ENCODE data around the gene WDR83.
"Not testable (repeated sequence)": the region's sequence is repeated elsewhere in the genome, so short reads cannot be mapped to it uniquely, and the experiment has no call there.

The WDR83 gene, protein sequence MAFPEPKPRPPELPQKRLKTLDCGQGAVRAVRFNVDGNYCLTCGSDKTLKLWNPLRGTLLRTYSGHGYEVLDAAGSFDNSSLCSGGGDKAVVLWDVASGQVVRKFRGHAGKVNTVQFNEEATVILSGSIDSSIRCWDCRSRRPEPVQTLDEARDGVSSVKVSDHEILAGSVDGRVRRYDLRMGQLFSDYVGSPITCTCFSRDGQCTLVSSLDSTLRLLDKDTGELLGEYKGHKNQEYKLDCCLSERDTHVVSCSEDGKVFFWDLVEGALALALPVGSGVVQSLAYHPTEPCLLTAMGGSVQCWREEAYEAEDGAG

DNA sequence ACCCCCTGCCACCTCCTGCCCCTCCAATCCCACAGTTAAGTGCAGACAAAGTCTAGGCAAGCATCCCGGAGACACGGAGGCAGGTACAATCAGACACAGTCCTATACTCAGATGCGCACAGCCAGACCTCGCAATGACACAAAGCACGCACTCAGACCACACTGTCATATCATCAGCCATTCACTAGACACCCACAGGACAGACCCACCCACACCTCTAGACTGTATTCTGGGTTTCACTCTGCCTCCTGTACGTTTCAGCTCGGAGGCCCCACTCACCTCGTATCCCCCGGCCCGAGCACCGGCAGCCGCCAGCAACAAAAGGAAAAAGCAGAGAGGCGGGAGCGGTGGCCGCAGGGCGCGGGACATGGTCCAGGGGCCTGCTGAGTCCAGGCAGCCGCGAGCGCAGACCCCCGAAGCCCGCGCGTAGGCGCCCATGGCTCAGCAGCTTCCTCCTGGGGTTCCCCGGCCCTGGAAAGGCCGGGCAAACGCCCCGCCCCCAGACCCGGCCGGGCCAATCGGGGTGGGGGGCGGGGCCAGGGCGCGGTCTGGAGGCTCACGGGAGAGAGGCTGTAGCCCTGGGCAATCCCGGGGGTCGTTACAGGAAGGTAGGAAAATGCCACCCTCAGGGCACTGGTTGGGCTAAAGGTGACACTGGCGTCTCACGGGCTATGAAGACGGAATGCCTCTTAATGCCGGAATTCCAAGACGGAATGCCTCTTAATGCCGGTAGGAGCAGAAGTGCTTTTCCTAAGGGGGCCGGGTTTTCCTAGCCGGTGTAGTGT, at the start of gene WDR83, which contains the start of gene MAN2B1:
WDR83 (plus strand) TSS at position 543 of the 784 bp plus-strand sequence. CDS start 2,984 bp downstream, outside the sequence.
MAN2B1 (minus strand) TSS at position 478 of the 784 bp plus-strand sequence; CDS start at position 437, 41 bp downstream.
- peak within 1 kb of the TSS; percentile 72; the same call in 1 of the 2 replicates for H3K27ac ChIP-seq
- TF ChIP-seq, protein P1, sequence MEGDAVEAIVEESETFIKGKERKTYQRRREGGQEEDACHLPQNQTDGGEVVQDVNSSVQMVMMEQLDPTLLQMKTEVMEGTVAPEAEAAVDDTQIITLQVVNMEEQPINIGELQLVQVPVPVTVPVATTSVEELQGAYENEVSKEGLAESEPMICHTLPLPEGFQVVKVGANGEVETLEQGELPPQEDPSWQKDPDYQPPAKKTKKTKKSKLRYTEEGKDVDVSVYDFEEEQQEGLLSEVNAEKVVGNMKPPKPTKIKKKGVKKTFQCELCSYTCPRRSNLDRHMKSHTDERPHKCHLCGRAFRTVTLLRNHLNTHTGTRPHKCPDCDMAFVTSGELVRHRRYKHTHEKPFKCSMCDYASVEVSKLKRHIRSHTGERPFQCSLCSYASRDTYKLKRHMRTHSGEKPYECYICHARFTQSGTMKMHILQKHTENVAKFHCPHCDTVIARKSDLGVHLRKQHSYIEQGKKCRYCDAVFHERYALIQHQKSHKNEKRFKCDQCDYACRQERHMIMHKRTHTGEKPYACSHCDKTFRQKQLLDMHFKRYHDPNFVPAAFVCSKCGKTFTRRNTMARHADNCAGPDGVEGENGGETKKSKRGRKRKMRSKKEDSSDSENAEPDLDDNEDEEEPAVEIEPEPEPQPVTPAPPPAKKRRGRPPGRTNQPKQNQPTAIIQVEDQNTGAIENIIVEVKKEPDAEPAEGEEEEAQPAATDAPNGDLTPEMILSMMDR (conservative IDR thresholded peaks at IDR 0.05), result no peak

DNA sequence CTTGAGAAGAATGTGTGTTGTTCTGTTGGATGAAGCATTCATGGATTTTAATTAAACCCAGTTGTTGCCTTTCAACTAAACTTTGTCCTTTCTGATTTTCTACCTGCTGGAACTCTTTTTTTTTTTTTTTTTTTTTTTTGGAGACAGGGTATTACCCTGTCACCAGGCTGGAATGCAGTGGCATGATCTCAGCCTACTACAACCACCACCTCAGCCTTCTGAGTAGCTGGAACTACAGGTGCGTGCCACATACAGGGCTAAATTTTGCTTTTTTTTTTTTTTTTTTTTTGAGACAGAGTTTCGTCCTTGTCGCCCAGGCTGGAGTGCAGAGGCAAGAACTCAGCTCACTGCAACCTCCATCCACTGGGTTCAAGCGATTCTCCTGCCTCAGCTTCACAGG, 49.0 kb upstream of the WDR83 start:
- no peak overlapping the region for H3K27ac ChIP-seq
- TF ChIP-seq, protein P1 (conservative IDR thresholded peaks at IDR 0.05), result no peak

DNA sequence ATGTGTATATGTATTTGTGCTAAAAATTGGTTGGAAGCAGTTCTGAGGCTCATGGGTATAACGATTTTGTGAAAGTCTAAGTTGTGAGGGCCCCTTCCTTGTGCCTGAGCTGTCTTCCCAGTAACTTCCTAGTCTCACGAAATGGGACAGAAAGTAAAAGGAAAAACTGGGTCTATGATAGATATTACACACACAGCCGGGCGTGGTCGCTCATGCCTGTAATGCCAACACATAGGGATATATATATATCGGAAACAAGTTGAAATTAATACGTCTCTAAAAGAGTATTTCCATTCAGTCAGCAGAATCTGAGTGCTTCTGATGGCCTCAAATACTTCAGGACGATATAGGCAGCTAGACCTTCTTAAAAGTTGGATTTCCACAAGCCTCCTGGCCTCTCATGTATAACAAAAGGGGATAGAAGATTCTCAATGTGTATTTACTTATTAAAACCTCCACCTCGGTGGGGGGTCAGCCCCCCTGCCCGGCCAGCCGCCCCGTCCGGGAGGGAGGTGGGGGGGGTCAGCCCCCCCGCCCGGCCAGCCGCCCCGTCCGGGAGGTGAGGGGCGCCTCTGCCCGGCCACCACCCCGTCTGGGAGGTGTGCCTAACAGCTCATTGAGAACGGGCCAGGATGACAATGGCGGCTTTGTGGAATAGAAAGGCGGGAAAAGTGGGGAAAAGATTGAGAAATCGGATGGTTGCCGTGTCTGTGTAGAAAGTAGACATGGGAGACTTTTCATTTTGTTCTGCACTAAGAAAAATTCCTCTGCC, 45.2 kb upstream of the WDR83 start:
- not testable (repeated sequence) for H3K27ac ChIP-seq

DNA sequence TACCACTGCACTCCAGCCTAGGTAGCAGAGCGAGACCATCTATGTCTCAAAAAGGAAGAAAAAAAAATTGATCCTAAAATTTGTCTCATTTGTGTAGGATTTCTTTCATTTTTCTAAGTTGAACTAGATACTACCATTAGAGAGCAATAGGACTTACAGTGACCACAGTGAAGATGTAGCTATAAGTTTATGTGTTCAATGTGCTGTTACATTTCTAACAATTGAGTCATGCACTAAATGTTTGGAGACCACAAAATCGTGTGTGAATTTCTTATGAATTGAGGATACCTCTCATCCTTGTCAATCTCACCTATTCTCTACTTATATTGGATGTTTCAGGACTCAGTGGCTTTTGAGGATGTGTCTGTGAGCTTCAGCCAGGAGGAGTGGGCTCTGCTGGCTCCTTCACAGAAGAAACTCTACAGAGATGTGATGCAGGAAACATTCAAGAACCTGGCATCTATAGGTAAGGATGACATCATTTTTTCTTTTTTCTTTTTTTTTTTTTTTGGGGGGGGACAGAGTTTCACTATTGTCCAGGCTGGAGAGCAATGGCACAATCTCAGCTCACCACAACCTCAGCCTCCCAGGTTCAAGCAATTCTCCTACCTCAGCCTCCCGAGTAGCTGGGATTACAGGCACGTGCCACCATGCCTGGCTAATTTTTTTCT, 43.1 kb upstream of the WDR83 start:
- TF ChIP-seq, protein P1 (conservative IDR thresholded peaks at IDR 0.05), result no peak
- H3K27ac ChIP-seq, result no peak overlapping the region

DNA sequence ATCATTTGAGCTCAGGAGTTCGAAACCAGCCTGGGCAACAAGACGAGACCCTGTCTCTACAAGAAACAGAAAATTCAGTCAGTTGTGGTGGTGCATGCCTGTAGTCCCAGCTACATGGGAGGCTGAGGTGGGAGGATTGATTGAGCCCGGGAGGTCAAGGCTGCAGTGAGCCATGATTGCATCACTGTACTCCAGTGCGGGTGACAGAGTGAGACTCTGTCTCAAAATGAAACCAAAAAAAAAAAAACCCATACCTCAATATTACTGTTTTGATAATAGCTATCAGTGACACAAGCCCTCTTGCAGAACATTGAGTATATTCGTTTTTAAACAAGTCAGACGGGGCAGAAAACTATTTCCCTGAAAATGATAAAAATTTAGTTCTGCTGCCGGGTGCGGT, 39.6 kb upstream of the WDR83 start:
- TF ChIP-seq, protein P1 (conservative IDR thresholded peaks at IDR 0.05), result no peak
- no peak overlapping the region for H3K27ac ChIP-seq

DNA sequence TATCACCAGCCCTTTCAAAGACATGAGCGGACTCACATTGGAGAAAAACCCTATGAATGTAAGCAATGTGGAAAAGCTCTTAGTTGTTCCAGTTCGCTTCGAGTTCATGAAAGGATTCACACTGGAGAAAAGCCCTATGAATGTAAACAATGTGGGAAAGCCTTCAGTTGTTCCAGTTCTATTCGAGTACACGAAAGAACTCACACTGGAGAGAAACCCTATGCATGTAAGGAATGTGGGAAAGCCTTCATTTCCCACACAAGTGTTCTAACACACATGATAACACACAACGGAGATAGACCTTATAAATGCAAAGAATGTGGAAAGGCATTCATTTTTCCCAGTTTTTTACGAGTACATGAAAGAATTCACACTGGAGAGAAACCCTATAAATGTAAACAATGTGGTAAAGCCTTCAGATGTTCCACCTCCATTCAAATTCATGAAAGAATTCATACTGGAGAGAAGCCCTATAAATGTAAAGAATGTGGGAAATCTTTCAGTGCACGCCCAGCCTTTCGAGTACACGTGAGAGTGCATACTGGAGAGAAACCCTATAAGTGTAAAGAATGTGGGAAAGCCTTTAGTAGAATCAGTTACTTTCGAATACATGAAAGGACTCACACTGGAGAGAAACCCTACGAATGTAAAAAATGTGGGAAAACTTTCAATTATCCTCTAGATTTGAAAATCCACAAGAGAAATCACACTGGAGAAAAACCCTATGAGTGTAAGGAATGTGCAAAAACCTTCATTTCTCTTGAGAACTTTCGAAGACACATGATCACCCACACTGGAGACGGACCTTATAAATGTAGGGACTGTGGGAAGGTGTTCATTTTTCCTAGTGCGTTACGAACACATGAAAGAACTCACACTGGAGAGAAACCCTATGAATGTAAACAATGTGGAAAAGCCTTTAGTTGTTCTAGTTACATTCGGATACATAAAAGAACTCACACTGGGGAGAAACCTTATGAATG, 38.3 kb upstream of the WDR83 start:
- TF ChIP-seq, protein P1 (conservative IDR thresholded peaks at IDR 0.05), result no peak
- H3K27ac ChIP-seq, result no peak overlapping the region
